IMR-90 (cell line): ENCODE measurements around the gene GNG12. TPM values are rescaled to one million over a fixed set of nuclear protein-coding genes. Genes with fewer than 3 reads are reported as not detected.

Experiments used
- ATAC-seq: fragments of 200-7000 bp; cut with Tn5 transposase; 2 replicates; pipeline ENCODE4 v1.9.1; 2020; ENCODE audit warnings: low read depth, mild to moderate bottlenecking, moderate library complexity
- BruUV-seq: library from RNA; stranded (reverse); fragments of 400-500 nt; replicated peaks from 2 replicates; lab custom pipeline; 2021; lab: Mats Ljungman, UMichigan
- CTCF ChIA-PET: fragments of 300-600 bp; formaldehyde crosslinking; extraction: SDS; loops from one replicate; lab custom pipeline; 2021; ENCODE audit warnings: antibody characterized with exemption; lab: Yijun Ruan, JAX
- POLR2A ChIA-PET: fragments of 300-600 bp; sonication (Branson Sonifier 250); formaldehyde crosslinking; loops from one replicate; lab custom pipeline; 2022; ENCODE audit warnings: antibody characterized with exemption; ENCODE audit not compliant: unreplicated experiment; lab: Charles Lee
- DNase-seq: peaks from one replicate; pipeline ENCODE4 v3.0.0; 2013
- H2AFZ ChIP-seq: replicated peaks from 2 replicates; pipeline ENCODE3; 2013; ENCODE audit warnings: low read length, mild to moderate bottlenecking; ENCODE audit not compliant: poor library complexity
- H2AK5ac ChIP-seq: 2 replicates; pipeline ENCODE4 v1.6.1; 2013; ENCODE audit warnings: low read depth, low read length, inconsistent platforms
- H2AK9ac ChIP-seq: replicated peaks from 2 replicates; pipeline ENCODE3; 2013; ENCODE audit warnings: mild to moderate bottlenecking, low read depth, low read length, moderate library complexity; ENCODE audit not compliant: poor library complexity
- H2BK120ac ChIP-seq: 2 replicates; pipeline ENCODE4 v1.6.1; 2013; ENCODE audit warnings: low read depth, low read length, inconsistent platforms
- H2BK15ac ChIP-seq: 3 replicates; pipeline ENCODE4 v1.6.1; 2013; ENCODE audit warnings: low read depth, low read length, inconsistent platforms
- H2BK20ac ChIP-seq: 2 replicates; pipeline ENCODE4 v1.6.1; 2013; ENCODE audit warnings: low read depth, mild to moderate bottlenecking, inconsistent platforms, low read length, moderate library complexity
- H2BK5ac ChIP-seq: 2 replicates; pipeline ENCODE4 v1.6.1; 2013; ENCODE audit warnings: mild to moderate bottlenecking, low read depth, low read length, inconsistent platforms; ENCODE audit not compliant: poor library complexity, severe bottlenecking
- H3K14ac ChIP-seq: replicated peaks from 2 replicates; pipeline ENCODE4 v1.6.1; 2013; ENCODE audit warnings: low read depth, low read length, inconsistent platforms
- H3K18ac ChIP-seq: 2 replicates; pipeline ENCODE4 v1.6.1; 2013; ENCODE audit warnings: low read depth, low read length, control low read depth
- H3K23ac ChIP-seq: 2 replicates; pipeline ENCODE4 v1.6.1; 2013; ENCODE audit warnings: low read depth, low read length, inconsistent platforms
- H3K27ac ChIP-seq: 2 replicates; pipeline ENCODE4 v1.5.1; 2013; ENCODE audit warnings: mild to moderate bottlenecking, control low read depth, low read length; ENCODE audit not compliant: insufficient read depth
- H3K27me3 ChIP-seq: 2 replicates; pipeline ENCODE4 v1.6.1; 2013; ENCODE audit warnings: low read length; ENCODE audit not compliant: control insufficient read depth, insufficient read depth
- H3K36me3 ChIP-seq: 2 replicates; pipeline ENCODE4 v1.6.1; 2013; ENCODE audit warnings: low read length, mixed read lengths; ENCODE audit not compliant: control insufficient read depth, insufficient read depth
- H3K4ac ChIP-seq: 2 replicates; pipeline ENCODE4 v1.6.1; 2013; ENCODE audit warnings: low read depth, low read length, inconsistent platforms
- H3K4me1 ChIP-seq: 2 replicates; pipeline ENCODE4 v1.6.1; 2013; ENCODE audit warnings: low read length, mixed read lengths; ENCODE audit not compliant: control insufficient read depth, insufficient read depth
- H3K4me2 ChIP-seq: 2 replicates; pipeline ENCODE4 v1.6.1; 2013; ENCODE audit warnings: low read depth, mild to moderate bottlenecking, control low read depth, low read length, moderate library complexity
- H3K4me3 ChIP-seq: 2 replicates; pipeline ENCODE4 v1.5.1; 2013; ENCODE audit warnings: low read depth, mild to moderate bottlenecking, control low read depth, low read length, moderate library complexity; ENCODE audit not compliant: insufficient read depth
- H3K56ac ChIP-seq: 2 replicates; pipeline ENCODE4 v1.6.1; 2013; ENCODE audit warnings: low read length, inconsistent platforms; ENCODE audit not compliant: insufficient read depth; ENCODE audit errors: extremely low read depth
- H3K79me1 ChIP-seq, 2 experiments: 2 replicates each; pipeline ENCODE4 v1.6.1; 2013; ENCODE audit warnings: low read length in 2 of 2, inconsistent platforms in 1 of 2, low read depth in 1 of 2
- H3K9ac ChIP-seq: 2 replicates; pipeline ENCODE4 v1.6.1; 2013; ENCODE audit warnings: low read depth, low read length, control low read depth
- H3K9me1 ChIP-seq: 2 replicates; pipeline ENCODE4 v1.6.1; 2013; ENCODE audit warnings: low read length, inconsistent platforms; ENCODE audit not compliant: insufficient read depth
- H3K9me3 ChIP-seq: 2 replicates; pipeline ENCODE4 v1.6.1; 2013; ENCODE audit warnings: low read length; ENCODE audit not compliant: control insufficient read depth, insufficient read depth
- H4K20me1 ChIP-seq: 2 replicates; pipeline ENCODE4 v1.6.1; 2013; ENCODE audit warnings: low read length, inconsistent platforms; ENCODE audit not compliant: insufficient read depth
- H4K5ac ChIP-seq: 2 replicates; pipeline ENCODE4 v1.6.1; 2013; ENCODE audit warnings: mild to moderate bottlenecking, low read depth, low read length, control low read depth
- H4K8ac ChIP-seq, 2 experiments: 2 replicates each; pipeline ENCODE4 v1.6.1; 2013; ENCODE audit warnings: low read depth in 2 of 2, low read length in 2 of 2, control low read depth in 1 of 2, inconsistent platforms in 1 of 2
- H4K91ac ChIP-seq: 2 replicates; pipeline ENCODE4 v1.6.1; 2013; ENCODE audit warnings: low read depth, low read length, inconsistent platforms; ENCODE audit not compliant: insufficient read depth
- BHLHE40 ChIP-seq: fragments of 150-350 bp; IDR thresholded peaks from 2 replicates; pipeline ENCODE4 v1.6.1; 2016; ENCODE audit warnings: mild to moderate bottlenecking, low read depth, low read length
- CEBPB ChIP-seq: IDR thresholded peaks from 2 replicates; pipeline ENCODE4 v1.6.1; 2012; ENCODE audit warnings: low read depth, low read length, improper control_type of control experiment
- FOS ChIP-seq: fragments of 150-350 bp; IDR thresholded peaks from 2 replicates; pipeline ENCODE4 v1.6.1; 2016; ENCODE audit warnings: low read depth, low read length
- MAFK ChIP-seq: IDR thresholded peaks from 2 replicates; pipeline ENCODE4 v1.6.1; 2012; ENCODE audit warnings: low read depth, low read length, improper control_type of control experiment
- MXI1 ChIP-seq: IDR thresholded peaks from 2 replicates; pipeline ENCODE4 v1.6.1; 2012; ENCODE audit warnings: low read depth, mild to moderate bottlenecking, low read length, moderate library complexity, borderline replicate concordance
- POLR2A ChIP-seq: IDR thresholded peaks from 2 replicates; pipeline ENCODE4 v1.6.1; 2012; ENCODE audit warnings: mild to moderate bottlenecking, low read depth, low read length
- RFX5 ChIP-seq: IDR thresholded peaks from 2 replicates; pipeline ENCODE4 v1.8.0; 2012; ENCODE audit warnings: low read depth, mild to moderate bottlenecking, low read length, moderate library complexity
- SMC3 ChIP-seq: fragments of 150-350 bp; IDR thresholded peaks from 2 replicates; pipeline ENCODE4 v1.6.1; 2016; ENCODE audit warnings: low read depth, mild to moderate bottlenecking, antibody characterized with exemption, low read length, moderate library complexity
- WGBS, 2 experiments: methylation state at CpG; one replicate each; pipeline versions ENCODE4 v1.1.5 to v1.1.7; 2013; ENCODE audit warnings: missing lambda C conversion rate in 2 of 2; ENCODE audit not compliant: insufficient read length in 1 of 2; ENCODE audit errors: extremely low coverage in 2 of 2; 5-methylcytosine and 5-hydroxymethylcytosine counted together
- dilution Hi-C: fragments of 300-500 bp; cut with HindIII; formaldehyde crosslinking; loops from one replicate; pipeline ENCODE4 v1.14.3; 2018; ENCODE audit warnings: low sequenced_read_pairs; ENCODE audit not compliant: unreplicated experiment
- in situ Hi-C: fragments of 300-500 bp; cut with MboI; formaldehyde crosslinking; loops from 3 replicates; pipeline ENCODE4 v1.14.3; 2019; ENCODE audit warnings: low sequenced_read_pairs, inconsistent platforms, mixed read lengths
- intact Hi-C: fragments of 100-400 bp; cut with micrococcal nuclease; formaldehyde crosslinking; loops from 2 replicates; pipeline ENCODE4 v1.10.0; 2022
- polyA plus RNA-seq, 3 experiments: library from polyadenylated mRNA; depleted of rRNA; stranded (reverse); fragments of >200 nt; gene quantifications; 2 replicates each; pipeline ENCODE4 v1.2.3, GENCODE V29; 2012; ENCODE audit warnings: low replicate concordance in 1 of 3
- total RNA-seq: library from RNA; depleted of rRNA; stranded (reverse); fragments of >200 nt; gene quantifications from 2 replicates; pipeline ENCODE4 v1.2.3, GENCODE V29; 2012
- TF ChIP-seq, protein P1 (sequence below): fragments of 150-350 bp; IDR thresholded peaks from 2 replicates; pipeline ENCODE4 v1.6.1; 2017; ENCODE audit warnings: mild to moderate bottlenecking, antibody characterized with exemption, low read length, low read depth

The GNG12 gene
- total and polyA plus RNA-seq, 2 of the 4 experiments (the other 2 are of a cell fraction), result 92.3 to 132 TPM

DNA sequence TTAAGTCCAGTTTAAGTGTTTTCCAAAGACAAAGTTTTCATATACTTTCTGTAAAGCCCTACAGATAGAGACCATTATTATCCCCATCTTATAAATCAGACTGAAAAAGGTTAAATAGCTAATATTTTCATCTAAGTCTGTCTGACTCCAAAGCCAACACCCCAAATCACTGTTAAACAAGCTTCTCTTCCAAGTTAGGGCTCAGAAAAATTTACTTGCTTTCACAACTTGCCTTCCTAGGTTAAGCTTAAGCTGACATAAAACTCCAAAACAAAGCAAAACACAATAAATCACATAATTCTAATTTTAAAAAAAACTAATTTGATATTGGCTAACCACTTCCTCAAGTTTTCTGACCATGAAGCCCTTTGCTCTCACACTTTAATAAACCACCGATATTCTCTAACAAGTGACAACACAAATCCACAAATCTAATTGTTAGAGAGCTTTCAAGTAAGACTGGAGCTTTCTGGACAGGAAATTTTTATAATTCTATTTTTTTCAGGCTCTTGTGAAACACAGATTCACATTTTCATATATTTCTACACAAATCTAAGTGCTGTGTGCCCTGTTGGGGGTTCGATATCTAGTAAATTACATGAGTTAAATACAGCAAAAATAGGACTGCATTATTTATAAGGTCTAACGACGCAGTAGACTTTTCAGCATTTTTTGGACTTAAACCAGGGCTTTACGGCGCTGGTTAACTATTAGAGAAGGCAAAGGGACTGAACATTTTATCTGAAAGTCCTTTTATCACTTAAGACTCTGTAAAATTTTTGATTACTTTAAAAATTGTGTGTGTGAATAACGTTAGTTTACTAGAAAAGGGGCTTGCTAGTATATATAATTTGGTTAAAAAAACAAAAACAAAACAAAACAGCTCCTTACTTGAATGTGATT, 2.1 kb downstream of the GNG12 start:
- peaks cover 4% of the 10 kb centered on the region for H3K36me3 ChIP-seq
- no peak for ATAC-seq
- H3K4me1 ChIP-seq, result peaks cover 2% of the 10 kb centered on the region; the same call in 1 of the 2 replicates
- peak overlapping the region; percentile 93 for H3K4me3 ChIP-seq
- H2AK5ac ChIP-seq, result no peak overlapping the region
- intact Hi-C loops (loop anchor here (1.0 to 2.0 kb wide), 3 partner anchors 11 to 65 kb away; no protein-coding TSS in a partner anchor), in situ Hi-C loops (no loop called here), dilution Hi-C loops (no loop called here)
- peak overlapping the region; percentile 48 to 55 for H4K8ac ChIP-seq
- DNase-seq, result no peak
- peak overlapping the region; percentile 98 for H2AK9ac ChIP-seq
- 0 out of 3 replicates have a peak overlapping the region, but pooled peaks have one; percentile 35 for H2BK15ac ChIP-seq
- peak overlapping the region; percentile 81 for H3K56ac ChIP-seq
- peak overlapping the region; percentile 86 for H2AFZ ChIP-seq
- peak overlapping the region; percentile 90 for H3K14ac ChIP-seq
- H2BK5ac ChIP-seq, result peak overlapping the region; percentile 96
- H3K9me3 ChIP-seq, result no peaks in the 10 kb centered on the region
- peak overlapping the region; percentile 43 for H3K18ac ChIP-seq
- peak overlapping the region; percentile 83 for H4K91ac ChIP-seq
- peak overlapping the region; percentile 47 for H4K5ac ChIP-seq
- H3K9me1 ChIP-seq, result peaks cover 21% of the 10 kb centered on the region
- peak overlapping the region; percentile 74 for H3K4me2 ChIP-seq
- BruUV-seq, result TSS peak; percentile 32
- ChIA-PET CTCF (interaction anchor here (0.7 to 1.8 kb wide), 5 partner anchors 17 to 293 kb away, joined by 3 to 11 read pairs (median 4); no protein-coding TSS in a partner anchor), POLR2A (no interaction called here)
- no peak for TF ChIP-seq RFX5
- no peak for TF ChIP-seq CEBPB
- TF ChIP-seq, protein P1, sequence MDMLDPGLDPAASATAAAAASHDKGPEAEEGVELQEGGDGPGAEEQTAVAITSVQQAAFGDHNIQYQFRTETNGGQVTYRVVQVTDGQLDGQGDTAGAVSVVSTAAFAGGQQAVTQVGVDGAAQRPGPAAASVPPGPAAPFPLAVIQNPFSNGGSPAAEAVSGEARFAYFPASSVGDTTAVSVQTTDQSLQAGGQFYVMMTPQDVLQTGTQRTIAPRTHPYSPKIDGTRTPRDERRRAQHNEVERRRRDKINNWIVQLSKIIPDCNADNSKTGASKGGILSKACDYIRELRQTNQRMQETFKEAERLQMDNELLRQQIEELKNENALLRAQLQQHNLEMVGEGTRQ, result no peak
- TF ChIP-seq SMC3, result no peak
- TF ChIP-seq MXI1, result no peak
- TF ChIP-seq MAFK, result no peak
- TF ChIP-seq BHLHE40, result no peak
- TF ChIP-seq FOS, result no peak
- TF ChIP-seq POLR2A, result no peak
- H3K27me3 ChIP-seq, result no peaks in the 10 kb centered on the region
- H2BK120ac ChIP-seq, result peak overlapping the region; percentile 70; the same call in 1 of the 2 replicates
- no peak overlapping the region for H2BK20ac ChIP-seq
- H3K23ac ChIP-seq, result peak overlapping the region; percentile 95; the same call in 1 of the 2 replicates
- peak overlapping the region; percentile 71 for H3K9ac ChIP-seq
- H3K79me1 ChIP-seq, result peaks cover 14 to 50% of the 10 kb centered on the region in 2 experiments
- WGBS, 2 experiments, result no CpG with 5 or more reads among the region's 7 CpGs
- H4K20me1 ChIP-seq, result peaks cover 23% of the 10 kb centered on the region
- peak overlapping the region; percentile 75 for H3K27ac ChIP-seq
- peak overlapping the region; percentile 94 for H3K4ac ChIP-seq
